ENCODE data around the gene GGTLC1.

Gene GGTLC1

DNA sequence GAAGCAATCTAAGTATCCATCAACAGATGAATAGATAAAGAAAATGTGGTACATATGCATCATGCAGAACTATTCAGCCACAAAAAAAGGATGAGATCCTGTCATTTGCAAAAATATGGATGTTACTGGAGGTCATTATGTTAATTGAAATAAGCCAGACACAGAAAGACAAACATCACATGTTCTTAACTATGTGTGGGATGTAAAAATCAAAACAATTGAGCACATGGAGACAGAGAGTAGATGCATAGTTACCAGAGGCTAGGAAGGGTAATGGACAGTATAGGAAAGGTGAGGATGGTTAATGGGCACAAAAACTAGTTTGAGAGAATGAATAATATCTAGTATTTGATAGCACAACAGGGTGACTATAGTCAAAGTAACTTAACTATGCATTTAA lies 26.3 kb downstream of the GGTLC1 start:
- Histone ChIP-seq H3K4me1 (ENCODE audit: control insufficient read depth, insufficient read depth, low read depth, low read length) (no peaks in the 10 kb centered on the region), H2AK5ac (ENCODE audit: low read length, severe bottlenecking) (no peak overlapping the region), H3K4ac (ENCODE audit: low read depth in 1 of 2, low read length in 2 of 2) (no peak overlapping the region), H3K14ac (ENCODE audit: low read length in 2 of 2) (no peak overlapping the region), H3K4me2 (ENCODE audit: low read length, poor library complexity, severe bottlenecking) (no peak overlapping the region), H2AFZ (ENCODE audit: low read depth, low read length) (no peak overlapping the region), H2BK12ac (ENCODE audit: low read length in 2 of 2) (no peak overlapping the region), H2BK15ac (ENCODE audit: low read depth, poor library complexity, severe bottlenecking) (no peak overlapping the region), H4K8ac (ENCODE audit: low read length) (no peak overlapping the region), H2BK120ac (ENCODE audit: low read depth, low read length) (no peak overlapping the region), H3K23ac (ENCODE audit: low read length in 2 of 2) (no peak overlapping the region), H2BK5ac (ENCODE audit: low read depth, low read length, poor library complexity, severe bottlenecking) (no peak overlapping the region), H3K18ac (ENCODE audit: low read depth in 1 of 2, low read length in 2 of 2) (no peak overlapping the region), H3K27ac (ENCODE audit: low read length, poor library complexity, severe bottlenecking) (no peak overlapping the region), H3K4me3 (ENCODE audit: insufficient read depth in 1 of 2, low read depth in 1 of 2, low read length in 2 of 2) (no peak overlapping the region), H3K9ac (ENCODE audit: low read length) (no peak overlapping the region), H3K36me3 (ENCODE audit: control insufficient read depth in 1 of 2, insufficient read depth in 2 of 2, low read depth in 1 of 2, low read length in 2 of 2) (no peaks in the 10 kb centered on the region), H3K79me1 (replicated peaks; ENCODE audit: low read length, poor library complexity, severe bottlenecking) (no peaks in the 10 kb centered on the region), H3K9me3 (ENCODE audit: control insufficient read depth, low read length) (peaks cover 10% of the 10 kb centered on the region), H3K27me3 (ENCODE audit: control insufficient read depth in 1 of 2, insufficient read depth in 1 of 2, low read length in 2 of 2) (peaks cover 0 to 3% of the 10 kb centered on the region in 2 experiments), H4K91ac (ENCODE audit: low read length) (no peak overlapping the region)
- no peak for DNase-seq

DNA sequence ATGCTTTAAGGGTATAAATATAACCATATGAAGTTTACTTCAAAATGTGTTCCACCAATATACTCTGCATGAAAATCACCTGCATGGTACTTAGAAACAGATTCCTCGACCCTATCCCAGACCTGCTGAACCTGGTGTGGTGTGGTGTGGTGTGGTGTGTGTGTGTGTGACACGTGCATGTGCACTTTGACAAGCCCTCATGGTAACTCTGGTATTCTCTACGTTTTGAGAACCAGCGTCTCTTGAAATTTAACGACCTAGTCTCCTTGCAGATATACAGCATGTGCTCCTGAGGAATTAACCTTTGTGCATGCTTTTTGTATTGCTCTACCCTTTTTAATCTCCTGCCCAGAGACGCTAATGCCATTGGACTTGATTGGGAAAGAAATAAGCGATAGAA lies 29.5 kb downstream of the GGTLC1 start:
- Histone ChIP-seq H3K27me3 (ENCODE audit: control insufficient read depth in 1 of 2, insufficient read depth in 1 of 2, low read length in 2 of 2) (peaks cover 0 to 12% of the 10 kb centered on the region in 2 experiments), H2BK15ac (ENCODE audit: low read depth, poor library complexity, severe bottlenecking) (no peak overlapping the region), H3K4ac (ENCODE audit: low read depth in 1 of 2, low read length in 2 of 2) (no peak overlapping the region), H4K8ac (ENCODE audit: low read length) (no peak overlapping the region), H2BK5ac (ENCODE audit: low read depth, low read length, poor library complexity, severe bottlenecking) (no peak overlapping the region), H3K23ac (ENCODE audit: low read length in 2 of 2) (no peak overlapping the region), H3K79me1 (replicated peaks; ENCODE audit: low read length, poor library complexity, severe bottlenecking) (no peaks in the 10 kb centered on the region), H2AK5ac (ENCODE audit: low read length, severe bottlenecking) (no peak overlapping the region), H3K4me1 (ENCODE audit: control insufficient read depth, insufficient read depth, low read depth, low read length) (no peaks in the 10 kb centered on the region), H3K9me3 (ENCODE audit: control insufficient read depth, low read length) (peaks cover 8% of the 10 kb centered on the region), H3K18ac (ENCODE audit: low read depth in 1 of 2, low read length in 2 of 2) (no peak overlapping the region), H3K4me3 (ENCODE audit: insufficient read depth in 1 of 2, low read depth in 1 of 2, low read length in 2 of 2) (no peak overlapping the region), H3K14ac (ENCODE audit: low read length in 2 of 2) (no peak overlapping the region), H3K27ac (ENCODE audit: low read length, poor library complexity, severe bottlenecking) (no peak overlapping the region), H3K36me3 (ENCODE audit: control insufficient read depth in 1 of 2, insufficient read depth in 2 of 2, low read depth in 1 of 2, low read length in 2 of 2) (no peaks in the 10 kb centered on the region), H3K4me2 (ENCODE audit: low read length, poor library complexity, severe bottlenecking) (no peak overlapping the region), H2BK12ac (ENCODE audit: low read length in 2 of 2) (no peak overlapping the region), H3K9ac (ENCODE audit: low read length) (no peak overlapping the region), H4K91ac (ENCODE audit: low read length) (no peak overlapping the region), H2BK120ac (ENCODE audit: low read depth, low read length) (no peak overlapping the region), H2AFZ (ENCODE audit: low read depth, low read length) (no peak overlapping the region)
- 66% methylated on average over 7 of the region's 7 CpGs for WGBS
- no peak for DNase-seq

DNA sequence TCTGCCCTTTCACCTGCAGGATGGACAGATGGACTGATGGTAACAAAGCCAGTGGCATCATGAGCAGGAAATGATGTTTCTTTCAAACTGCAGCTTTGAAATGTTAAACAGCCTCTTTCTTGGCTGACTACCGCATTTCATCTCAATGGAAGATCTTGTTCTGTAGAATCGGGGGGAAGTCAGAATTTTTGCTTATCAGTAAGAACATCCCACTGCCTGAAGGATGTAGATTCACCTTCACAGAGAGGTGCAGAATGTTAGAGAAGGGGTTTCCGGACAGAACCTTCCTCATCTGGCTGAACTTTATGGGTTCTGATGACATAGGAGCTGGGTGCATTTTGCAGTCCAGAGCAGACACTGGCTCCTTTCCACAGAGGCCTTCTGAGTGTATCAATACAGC lies 32.7 kb downstream of the GGTLC1 start:
- no peak overlapping the region for H2AFZ ChIP-seq (ENCODE audit: low read depth, low read length)
- no peak overlapping the region for H3K18ac ChIP-seq (ENCODE audit: low read depth in 1 of 2, low read length in 2 of 2)
- no peaks in the 10 kb centered on the region for H3K4me1 ChIP-seq (ENCODE audit: control insufficient read depth, insufficient read depth, low read depth, low read length)
- no peak overlapping the region for H3K27ac ChIP-seq (ENCODE audit: low read length, poor library complexity, severe bottlenecking)
- no peaks in the 10 kb centered on the region for H3K36me3 ChIP-seq (ENCODE audit: control insufficient read depth in 1 of 2, insufficient read depth in 2 of 2, low read depth in 1 of 2, low read length in 2 of 2)
- no peaks in the 10 kb centered on the region for H3K9me3 ChIP-seq (ENCODE audit: control insufficient read depth, low read length)
- no peak overlapping the region for H3K4me3 ChIP-seq (ENCODE audit: insufficient read depth in 1 of 2, low read depth in 1 of 2, low read length in 2 of 2)
- WGBS, result 47% methylated on average over 3 of the region's 3 CpGs
- DNase-seq, result no peak
- no peaks in the 10 kb centered on the region for H3K79me1 ChIP-seq (replicated peaks; ENCODE audit: low read length, poor library complexity, severe bottlenecking)
- no peak overlapping the region for H4K91ac ChIP-seq (ENCODE audit: low read length)
- no peak overlapping the region for H3K4ac ChIP-seq (ENCODE audit: low read depth in 1 of 2, low read length in 2 of 2)
- peaks cover 0 to 24% of the 10 kb centered on the region in 2 experiments for H3K27me3 ChIP-seq (ENCODE audit: control insufficient read depth in 1 of 2, insufficient read depth in 1 of 2, low read length in 2 of 2)
- H4K8ac ChIP-seq (ENCODE audit: low read length), result no peak overlapping the region
- no peak overlapping the region for H3K4me2 ChIP-seq (ENCODE audit: low read length, poor library complexity, severe bottlenecking)
- no peak overlapping the region for H3K9ac ChIP-seq (ENCODE audit: low read length)
- no peak overlapping the region for H2BK5ac ChIP-seq (ENCODE audit: low read depth, low read length, poor library complexity, severe bottlenecking)
- no peak overlapping the region for H3K14ac ChIP-seq (ENCODE audit: low read length in 2 of 2)
- no peak overlapping the region for H2BK12ac ChIP-seq (ENCODE audit: low read length in 2 of 2)
- no peak overlapping the region for H3K23ac ChIP-seq (ENCODE audit: low read length in 2 of 2)
- H2BK120ac ChIP-seq (ENCODE audit: low read depth, low read length), result no peak overlapping the region
- no peak overlapping the region for H2AK5ac ChIP-seq (ENCODE audit: low read length, severe bottlenecking)
- H2BK15ac ChIP-seq (ENCODE audit: low read depth, poor library complexity, severe bottlenecking), result no peak overlapping the region

DNA sequence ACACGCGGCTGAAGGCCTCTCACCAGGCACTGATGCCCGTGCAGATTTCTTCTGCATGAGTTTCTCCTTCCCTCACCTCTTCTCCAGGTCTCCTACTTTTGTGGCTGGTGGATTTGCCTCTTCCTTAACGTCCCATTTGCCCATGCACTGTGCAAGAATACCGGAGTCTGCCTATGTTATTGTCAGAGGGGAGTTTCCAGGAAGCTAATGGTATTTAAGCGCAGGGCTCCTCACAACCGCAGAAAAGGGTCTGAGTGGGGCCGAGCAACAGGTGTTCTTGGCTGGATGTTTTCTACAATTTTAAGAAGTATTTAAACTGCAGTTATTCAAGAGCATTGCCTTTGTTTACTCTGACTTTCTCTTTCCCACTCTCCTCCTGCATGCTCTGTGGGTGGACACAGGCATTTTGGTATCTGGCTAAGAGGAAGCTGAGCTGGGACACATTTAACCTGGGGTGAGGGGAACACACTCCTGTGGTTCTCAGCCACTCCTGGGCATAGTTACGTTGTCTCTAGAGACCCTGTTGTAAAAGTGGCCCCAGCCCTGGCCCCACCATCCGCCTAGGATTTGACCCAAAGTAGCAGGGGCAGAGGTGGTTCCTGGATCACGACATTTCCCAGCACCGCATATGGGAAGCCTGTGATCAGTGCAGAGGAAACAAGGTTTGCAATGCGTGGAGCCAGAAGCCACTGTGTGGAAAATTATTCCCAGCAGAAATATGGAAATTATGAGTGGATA lies 34.4 kb downstream of the GGTLC1 start:
- Histone ChIP-seq H3K9ac (ENCODE audit: low read length) (no peak overlapping the region), H3K4me2 (ENCODE audit: low read length, poor library complexity, severe bottlenecking) (no peak overlapping the region), H3K27ac (ENCODE audit: low read length, poor library complexity, severe bottlenecking) (no peak overlapping the region), H3K4me3 (ENCODE audit: insufficient read depth in 1 of 2, low read depth in 1 of 2, low read length in 2 of 2) (no peak overlapping the region), H3K14ac (ENCODE audit: low read length in 2 of 2) (no peak overlapping the region), H2AK5ac (ENCODE audit: low read length, severe bottlenecking) (no peak overlapping the region), H3K9me3 (ENCODE audit: control insufficient read depth, low read length) (no peaks in the 10 kb centered on the region), H3K36me3 (ENCODE audit: control insufficient read depth in 1 of 2, insufficient read depth in 2 of 2, low read depth in 1 of 2, low read length in 2 of 2) (no peaks in the 10 kb centered on the region), H4K91ac (ENCODE audit: low read length) (no peak overlapping the region), H3K27me3 (ENCODE audit: control insufficient read depth in 1 of 2, insufficient read depth in 1 of 2, low read length in 2 of 2) (peaks cover 0 to 21% of the 10 kb centered on the region in 2 experiments), H4K8ac (ENCODE audit: low read length) (no peak overlapping the region), H3K18ac (ENCODE audit: low read depth in 1 of 2, low read length in 2 of 2) (no peak overlapping the region), H3K79me1 (replicated peaks; ENCODE audit: low read length, poor library complexity, severe bottlenecking) (no peaks in the 10 kb centered on the region), H3K4ac (ENCODE audit: low read depth in 1 of 2, low read length in 2 of 2) (no peak overlapping the region), H2BK12ac (ENCODE audit: low read length in 2 of 2) (no peak overlapping the region), H2BK15ac (ENCODE audit: low read depth, poor library complexity, severe bottlenecking) (no peak overlapping the region), H2AFZ (ENCODE audit: low read depth, low read length) (no peak overlapping the region), H3K4me1 (ENCODE audit: control insufficient read depth, insufficient read depth, low read depth, low read length) (no peaks in the 10 kb centered on the region), H3K23ac (ENCODE audit: low read length in 2 of 2) (no peak overlapping the region), H2BK120ac (ENCODE audit: low read depth, low read length) (no peak overlapping the region), H2BK5ac (ENCODE audit: low read depth, low read length, poor library complexity, severe bottlenecking) (no peak overlapping the region)
- 56% methylated on average over 10 of the region's 13 CpGs for WGBS
- no peak for DNase-seq

Measured in mesenchymal stem cell (in vitro differentiated cells and primary cell).